GM19438 (cell line): ENCODE results near the gene POU2AF3.
"Not testable (repeated sequence)": the region's sequence is repeated elsewhere in the genome, so short reads cannot be mapped to it uniquely, and the experiment has no call there.

Experiments
- ATAC-seq: cut with Tn5 transposase; IDR thresholded peaks from one replicate; pipeline ENCODE4 v1.9.1; 2021; ENCODE audit warnings: low read depth; ENCODE audit not compliant: unreplicated experiment

Gene POU2AF3

GRCh38 chr11:111298413-111299100, at the start of gene POU2AF3:
POU2AF3 (plus strand) TSS chr11:111298546; CDS start chr11:111298582, 36 bp downstream.
- peak; percentile 39 for ATAC-seq

DNA sequence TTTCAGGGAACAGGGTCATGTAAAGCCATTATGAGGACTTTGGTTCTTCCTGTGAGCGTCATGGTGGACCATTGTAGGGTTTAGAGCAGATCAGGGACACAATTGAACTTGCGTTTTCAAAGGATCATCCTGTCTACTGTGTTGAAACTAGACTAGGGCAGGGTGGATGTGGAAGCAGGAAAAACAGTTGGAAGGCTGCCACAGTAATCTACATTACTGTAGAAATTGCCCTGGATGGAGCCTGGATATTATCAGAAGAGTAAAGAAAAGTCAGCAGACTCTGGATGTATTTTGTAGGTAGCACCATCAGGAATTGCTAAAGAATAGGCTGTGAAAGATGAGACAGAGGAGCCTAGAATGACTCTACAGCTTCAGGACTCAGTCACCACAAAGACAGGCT, 47.4 kb upstream of the POU2AF3 start:
- ATAC-seq, result no peak

- ATAC-seq, result no peak
Observed at GRCh38 chr11:111253131-111253530, 45.2 kb upstream of the POU2AF3 start.

GRCh38 chr11:111253630-111254029, 44.7 kb upstream of the POU2AF3 start:
- no peak for ATAC-seq

GRCh38 chr11:111258046-111258445, 40.3 kb upstream of the POU2AF3 start:
- ATAC-seq, result no peak

DNA sequence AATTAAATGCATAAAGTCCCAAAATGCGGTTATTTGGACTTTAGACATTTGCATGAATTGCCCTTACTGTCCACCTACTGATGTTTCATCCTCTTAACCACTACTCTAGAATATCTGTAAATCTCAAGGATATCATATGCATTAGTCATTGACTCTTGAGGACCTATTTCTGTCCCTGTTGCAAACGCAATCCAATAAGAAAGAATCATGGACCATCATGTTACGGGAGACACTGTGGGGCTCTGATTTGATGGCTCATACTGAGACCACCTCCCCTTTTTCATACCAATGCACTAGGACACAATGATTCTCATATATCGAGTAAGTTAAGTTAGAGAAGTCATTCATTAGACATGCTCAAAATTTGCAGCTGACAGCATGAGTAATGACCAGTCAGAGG, 38.5 kb upstream of the POU2AF3 start:
- no peak for ATAC-seq

GRCh38 chr11:111260811-111261210, 37.5 kb upstream of the POU2AF3 start:
- no peak for ATAC-seq

DNA sequence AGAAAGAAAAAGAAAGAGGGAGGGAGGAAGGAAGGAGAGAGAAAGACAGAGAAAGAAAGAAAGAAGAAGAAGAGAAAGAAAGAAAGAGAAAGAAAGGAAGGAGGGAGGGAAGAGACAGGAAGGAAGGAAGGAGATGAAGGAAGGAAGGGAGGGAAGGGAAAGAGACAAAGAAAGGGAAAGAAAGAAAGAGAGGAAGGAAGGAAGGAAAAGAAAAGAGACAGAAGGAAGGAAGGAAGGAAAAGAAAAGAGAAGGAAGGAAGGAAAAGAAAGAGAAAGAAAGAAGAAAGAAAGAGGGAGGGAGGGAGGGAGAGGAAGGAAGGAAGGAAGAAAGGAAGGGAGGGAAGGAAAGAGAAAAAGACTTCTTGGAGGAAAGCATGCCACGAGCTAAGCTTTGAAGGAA, 33.7 kb upstream of the POU2AF3 start:
- no peak for ATAC-seq

- ATAC-seq, result no peak
Observed at GRCh38 chr11:111265421-111265820, 32.9 kb upstream of the POU2AF3 start.

GRCh38 chr11:111268303-111268702, 30.0 kb upstream of the POU2AF3 start:
- ATAC-seq, result not testable (repeated sequence)

GRCh38 chr11:111269146-111269868, 29.0 kb upstream of the POU2AF3 start:
- no peak for ATAC-seq

DNA sequence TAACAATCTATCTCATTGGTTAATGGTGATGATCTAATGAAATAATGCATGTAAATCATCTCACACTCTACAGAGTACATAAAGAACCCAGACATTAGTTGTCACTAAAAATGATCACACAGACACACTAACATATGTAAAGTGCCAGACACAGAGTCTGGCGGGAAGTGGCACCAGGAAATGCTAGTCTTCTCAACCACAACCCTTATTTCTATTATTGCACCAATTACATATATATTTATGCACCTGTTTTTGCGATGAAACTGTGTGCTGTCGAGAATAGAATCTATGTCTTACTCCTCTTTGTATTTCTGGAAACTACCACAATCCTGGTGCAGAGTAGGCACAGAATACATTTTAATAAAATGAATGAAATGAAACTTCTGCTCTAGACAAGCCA, 25.9 kb upstream of the POU2AF3 start:
- ATAC-seq, result no peak

DNA sequence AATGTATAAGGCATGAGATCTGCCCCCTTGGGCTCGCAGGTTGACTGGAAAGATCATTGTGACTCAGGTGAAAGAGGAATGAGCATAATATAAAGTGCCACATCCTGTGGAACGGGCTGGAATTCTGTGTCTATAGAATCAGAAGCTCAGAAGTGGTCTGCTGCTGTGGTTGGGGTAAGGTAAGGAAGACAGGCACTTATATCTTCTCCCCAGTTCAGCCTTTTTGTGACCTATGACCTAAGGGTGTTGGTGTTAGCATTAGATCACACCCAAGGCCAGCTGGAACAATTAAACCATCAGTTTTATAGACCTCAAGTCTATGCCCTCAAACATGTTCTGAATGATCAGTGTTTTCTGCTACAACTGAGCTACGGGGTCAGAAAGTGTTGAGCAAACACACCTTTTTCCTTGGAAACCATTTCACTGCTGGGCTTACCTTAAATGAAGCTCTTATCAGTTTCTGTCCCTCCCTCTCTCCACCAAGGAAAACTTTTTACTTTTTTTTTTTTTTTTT, 15.7 kb upstream of the POU2AF3 start:
- no peak for ATAC-seq

DNA sequence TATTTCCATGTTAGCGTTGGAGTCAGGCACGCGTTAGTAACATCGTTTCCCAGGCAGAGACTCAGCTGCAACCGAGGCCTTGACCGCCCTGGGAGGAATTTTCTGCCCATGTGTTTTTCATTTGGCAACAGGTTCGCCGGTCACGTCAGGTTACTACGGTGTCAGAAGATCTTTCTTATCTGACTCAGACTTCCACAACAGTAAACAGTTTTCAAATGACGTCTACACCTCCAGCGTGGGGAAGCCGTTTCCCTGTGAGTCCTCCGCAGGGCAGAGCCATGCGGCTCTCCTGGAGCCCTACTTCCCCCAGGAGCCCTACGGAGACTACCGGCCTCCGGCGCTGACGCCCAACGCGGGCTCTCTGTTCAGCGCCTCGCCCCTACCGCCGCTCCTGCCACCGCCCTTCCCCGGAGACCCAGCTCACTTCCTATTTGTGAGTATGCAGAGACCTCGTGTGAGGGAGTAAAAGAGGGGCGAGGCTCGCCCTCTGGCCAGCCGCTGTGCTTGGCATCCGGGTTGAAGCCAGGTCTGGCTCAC, 14.3 kb upstream of the POU2AF3 start:
- no peak for ATAC-seq

- ATAC-seq, result no peak
Observed at GRCh38 chr11:111285189-111286091, 12.9 kb upstream of the POU2AF3 start.

DNA sequence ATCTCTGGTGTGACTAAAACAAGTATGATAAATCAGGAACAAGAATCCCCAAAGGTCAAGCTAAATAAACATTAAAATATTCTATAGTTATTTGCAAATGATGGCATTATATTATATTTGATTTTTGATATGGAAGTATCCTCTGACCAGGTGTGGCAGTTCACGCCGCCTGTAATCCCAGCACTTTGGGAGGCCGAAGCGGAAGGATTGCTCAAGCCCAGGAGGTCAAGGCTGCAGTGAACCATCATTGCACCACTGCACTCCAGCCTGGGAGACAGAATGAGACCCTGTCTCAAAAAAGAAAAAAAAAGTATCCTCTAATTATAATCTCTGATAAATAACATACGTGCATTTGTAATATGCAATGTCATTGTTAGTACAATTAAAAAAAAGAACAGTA, 6.6 kb upstream of the POU2AF3 start:
- ATAC-seq, result no peak

DNA sequence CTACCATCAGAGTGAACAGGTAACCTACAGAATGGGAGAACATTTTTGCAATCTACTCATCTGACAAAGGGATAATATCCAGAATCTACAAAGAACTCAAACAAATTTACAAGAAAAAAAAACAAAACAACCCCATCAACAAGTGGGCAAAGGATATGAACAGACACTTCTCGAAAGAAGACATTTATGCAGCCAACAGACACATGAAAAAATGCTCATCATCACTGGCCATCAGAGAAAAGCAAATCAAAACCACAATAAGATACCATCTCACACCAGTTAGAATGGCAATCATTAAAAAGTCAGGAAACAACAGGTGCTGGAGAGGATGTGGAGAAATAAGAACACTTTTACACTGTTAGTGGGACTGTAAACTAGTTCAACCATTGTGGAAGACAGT, 5.9 kb upstream of the POU2AF3 start:
- ATAC-seq, result not testable (repeated sequence)

DNA sequence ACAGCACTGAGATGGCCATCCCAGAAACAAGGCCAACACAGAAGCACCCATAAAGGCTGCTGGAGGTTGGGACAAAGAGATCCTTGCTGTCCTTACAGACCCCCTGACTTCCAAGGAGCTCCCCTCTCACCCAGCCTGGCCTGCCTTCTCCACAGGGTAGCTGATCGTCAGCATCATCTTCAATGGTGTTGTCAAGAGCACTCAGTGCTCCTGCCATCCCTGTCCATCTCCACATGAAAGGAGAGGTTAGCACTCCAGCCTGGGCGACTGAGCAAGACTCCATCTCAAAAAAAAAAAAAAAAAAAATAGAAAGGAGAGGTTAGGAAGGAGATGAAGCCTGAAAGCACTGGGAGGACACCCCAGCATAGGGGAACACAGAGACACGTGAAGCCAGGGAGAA, 2.1 kb upstream of the POU2AF3 start:
- no peak for ATAC-seq

- ATAC-seq, result no peak
Observed at GRCh38 chr11:111297696-111298095, 650 bp upstream of the POU2AF3 start.

GRCh38 chr11:111299101-111300026, 1.0 kb downstream of the POU2AF3 start:
- peak; percentile 56 for ATAC-seq
